ENCODE results near the gene IFFO2. TPM values are rescaled to one million over a fixed set of nuclear protein-coding genes. Genes with fewer than 3 reads are reported as not detected.

The IFFO2 gene
- total and polyA plus RNA-seq, 2 donors (not counting 1 experiment from before 2014, with no cell fraction given), result 16.8 to 19.2 TPM

- intact Hi-C loops (cut with micrococcal nuclease), result no loop called here
- peak overlapping the region; percentile 88 for H3K4me3 Mint-ChIP-seq
- peaks cover 14% of the 10 kb centered on the region for H3K79me2 ChIP-seq (ENCODE audit: control insufficient read depth, insufficient read depth, low read length)
- ATAC-seq (ENCODE audit: low read depth), result no peak
- H3K27me3 ChIP-seq (replicated peaks in 1 of 4; ENCODE audit: control extremely low read depth in 1 of 4, control insufficient read depth in 3 of 4, insufficient read depth in 4 of 4, low read length in 3 of 4), result no peaks in the 10 kb centered on the region
- no peak for DNase-seq
- no peaks in the 10 kb centered on the region for H3K36me3 ChIP-seq (replicated peaks in 1 of 2; ENCODE audit: control extremely low read depth in 1 of 2, control insufficient read depth in 1 of 2, extremely low read depth in 1 of 2, insufficient read depth in 2 of 2, low read length in 1 of 2)
- CTCF ChIA-PET, result interaction anchor here (0.7 to 8.0 kb wide), 4 partner anchors 11 to 85 kb away, joined by 3 to 157 read pairs (median 3); partner anchors contain the start of gene IFFO2
- peak overlapping the region; percentile 84 for H2AFZ ChIP-seq (ENCODE audit: insufficient read depth, low read depth, low read length, poor library complexity, severe bottlenecking)
- H3K4me1 Mint-ChIP-seq, result peaks cover 13% of the 10 kb centered on the region
- peaks cover 11 to 22% of the 10 kb centered on the region in 2 donors for H3K4me1 ChIP-seq (ENCODE audit: control insufficient read depth in 2 of 2, insufficient read depth in 2 of 2, low read length in 2 of 2)
- H3K27me3 Mint-ChIP-seq, result no peaks in the 10 kb centered on the region
- 92% methylated on average over 3 of the region's 9 CpGs for WGBS (ENCODE audit: insufficient coverage)
- H3K27ac ChIP-seq (ENCODE audit: low read length in 2 of 2), result peak overlapping the region in 1 of 2 donors; percentile 85
- POLR2A ChIA-PET, result interaction anchor here (1.8 kb wide), 1 partner anchor 56 kb away, joined by 9 read pairs; the partner anchor contains the start of gene IFFO2
- H3K9me3 Mint-ChIP-seq (ENCODE audit: insufficient read depth), result no peaks in the 10 kb centered on the region
- H3K27ac Mint-ChIP-seq, result peak overlapping the region; percentile 96
- TF ChIP-seq CTCF (IDR thresholded peaks at IDR 0.05), result no peak
- TF ChIP-seq EZH2 (IDR thresholded peaks at IDR 0.05; ENCODE audit: borderline replicate concordance, insufficient read depth, low read depth, low read length, poor library complexity, severe bottlenecking), result no peak
- no peaks in the 10 kb centered on the region for H3K9me3 ChIP-seq (ENCODE audit: control extremely low read depth in 1 of 3, control insufficient read depth in 2 of 3, insufficient read depth in 1 of 3, low read length in 2 of 3)
- peak overlapping the region; percentile 99 for H3K4me2 ChIP-seq (replicated peaks; ENCODE audit: low read depth, low read length, poor library complexity, severe bottlenecking)
- peak overlapping the region; percentile 81 for H3K9ac ChIP-seq (ENCODE audit: low read length)
- no peaks in the 10 kb centered on the region for H4K20me1 ChIP-seq (ENCODE audit: control insufficient read depth, insufficient read depth, low read length, poor library complexity, severe bottlenecking)
- peak overlapping the region; percentile 56 to 85 (median 71) for H3K4me3 ChIP-seq (ENCODE audit: control extremely low read depth in 1 of 5, extremely low read depth in 1 of 5, insufficient read depth in 1 of 5, low read depth in 2 of 5, low read length in 4 of 5)
These were observed 55.1 kb downstream of the IFFO2 start for GRCh38 chr1:18901147-18901951.

DNA sequence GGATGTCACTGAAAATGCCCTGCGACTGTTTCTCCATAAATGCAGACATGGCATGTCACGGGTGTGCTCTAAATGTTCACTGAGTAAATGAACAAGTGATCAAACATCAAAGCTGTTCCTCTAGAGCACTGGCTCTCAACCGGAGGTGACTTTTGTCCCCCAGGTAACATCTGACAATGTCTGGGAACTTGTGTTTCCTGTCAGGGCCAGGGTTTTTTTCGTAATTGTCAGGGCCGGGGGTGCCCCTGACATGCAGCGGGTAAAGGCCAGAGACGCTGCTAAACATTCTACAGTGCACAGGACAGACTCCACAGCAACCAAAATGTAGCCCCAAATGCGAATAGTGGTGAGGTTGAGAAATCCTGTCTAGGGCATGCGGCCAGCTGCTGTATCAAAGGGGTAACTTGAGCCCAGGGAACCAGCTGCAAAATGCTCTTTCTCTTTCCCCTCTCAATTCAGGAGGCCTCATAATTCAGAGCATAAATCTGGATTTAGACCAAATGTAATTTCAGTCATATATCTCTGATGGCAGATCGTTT is 56.1 kb downstream of the IFFO2 start:
- intact Hi-C loops (cut with micrococcal nuclease), result no loop called here
- 94% methylated on average over 7 of the region's 10 CpGs for WGBS (ENCODE audit: insufficient coverage)
- peak overlapping the region; percentile 62 for H3K4me3 Mint-ChIP-seq
- Histone ChIP-seq H3K4me3 (ENCODE audit: control extremely low read depth in 1 of 5, extremely low read depth in 1 of 5, insufficient read depth in 1 of 5, low read depth in 2 of 5, low read length in 4 of 5) (no peak overlapping the region), H3K79me2 (ENCODE audit: control insufficient read depth, insufficient read depth, low read length) (peaks cover 7% of the 10 kb centered on the region), H2AFZ (ENCODE audit: insufficient read depth, low read depth, low read length, poor library complexity, severe bottlenecking) (no peak overlapping the region), H3K4me2 (replicated peaks; ENCODE audit: low read depth, low read length, poor library complexity, severe bottlenecking) (no peak overlapping the region), H4K20me1 (ENCODE audit: control insufficient read depth, insufficient read depth, low read length, poor library complexity, severe bottlenecking) (no peaks in the 10 kb centered on the region), H3K27ac (ENCODE audit: low read length in 2 of 2) (no peak overlapping the region), H3K9me3 (ENCODE audit: control extremely low read depth in 1 of 3, control insufficient read depth in 2 of 3, insufficient read depth in 1 of 3, low read length in 2 of 3) (no peaks in the 10 kb centered on the region), H3K9ac (ENCODE audit: low read length) (no peak overlapping the region), H3K4me1 (ENCODE audit: control insufficient read depth in 2 of 2, insufficient read depth in 2 of 2, low read length in 2 of 2) (peaks cover 11 to 22% of the 10 kb centered on the region in 2 donors), H3K36me3 (replicated peaks in 1 of 2; ENCODE audit: control extremely low read depth in 1 of 2, control insufficient read depth in 1 of 2, extremely low read depth in 1 of 2, insufficient read depth in 2 of 2, low read length in 1 of 2) (no peaks in the 10 kb centered on the region), H3K27me3 (replicated peaks in 1 of 4; ENCODE audit: control extremely low read depth in 1 of 4, control insufficient read depth in 3 of 4, insufficient read depth in 4 of 4, low read length in 3 of 4) (no peaks in the 10 kb centered on the region)
- no peak for DNase-seq
- no peak overlapping the region for H3K27ac Mint-ChIP-seq
- no peak for ATAC-seq (ENCODE audit: low read depth)
- no peaks in the 10 kb centered on the region for H3K9me3 Mint-ChIP-seq (ENCODE audit: insufficient read depth)
- ChIA-PET POLR2A (no interaction called here), CTCF (interaction anchor here (1.1 to 1.6 kb wide), 4 partner anchors 12 to 17 kb away, joined by 3 to 6 read pairs (median 3); no protein-coding TSS in a partner anchor)
- H3K27me3 Mint-ChIP-seq, result no peaks in the 10 kb centered on the region
- H3K4me1 Mint-ChIP-seq, result peaks cover 13% of the 10 kb centered on the region
- TF ChIP-seq CTCF (IDR thresholded peaks at IDR 0.05), result no peak
- TF ChIP-seq EZH2 (IDR thresholded peaks at IDR 0.05; ENCODE audit: borderline replicate concordance, insufficient read depth, low read depth, low read length, poor library complexity, severe bottlenecking), result no peak
